Jurkat, Clone E6-1 (cell line): ENCODE results near the gene ALKBH2.

Experiments used
- DNase-seq: peaks from one replicate; pipeline ENCODE4 v3.0.0-alpha.2; 2011; ENCODE audit warnings: low read depth, low spot score
- H3K4me3 ChIP-seq: 2 replicates; pipeline ENCODE4 v1.5.1; 2011; ENCODE audit warnings: mild to moderate bottlenecking, low read length, control low read depth, moderate library complexity

ALKBH2 gene

GRCh38 chr12:109115758-109116610 is 22.7 kb upstream of the ALKBH2 start, which contains the start of gene ACACB:
Gene ACACB, plus strand, starts transcription at chr12:109116587. Its CDS starts 22,819 bp downstream, at chr12:109139406.
- no peak within 1 kb of the TSS for H3K4me3 ChIP-seq
- peak; percentile 68 for DNase-seq

GRCh38 chr12:109115404-109115757 is 22.1 kb upstream of the ALKBH2 start:
- DNase-seq, result no peak
- H3K4me3 ChIP-seq, result no peak overlapping the region

GRCh38 chr12:109114644-109115043 is 21.4 kb upstream of the ALKBH2 start:
- no peak for DNase-seq
- no peak overlapping the region for H3K4me3 ChIP-seq

- H3K4me3 ChIP-seq, result no peak overlapping the region
- no peak for DNase-seq
Measured at GRCh38 chr12:109113661-109114321, 20.5 kb upstream of the ALKBH2 start.

GRCh38 chr12:109112720-109113465 is 19.6 kb upstream of the ALKBH2 start:
- no peak for DNase-seq
- no peak overlapping the region for H3K4me3 ChIP-seq

GRCh38 chr12:109110988-109111495 is 17.8 kb upstream of the ALKBH2 start:
- DNase-seq, result no peak
- H3K4me3 ChIP-seq, result no peak overlapping the region

GRCh38 chr12:109109746-109110350 is 16.6 kb upstream of the ALKBH2 start:
- DNase-seq, result no peak
- no peak overlapping the region for H3K4me3 ChIP-seq

GRCh38 chr12:109105176-109105575 is 11.9 kb upstream of the ALKBH2 start:
- no peak for DNase-seq
- no peak overlapping the region for H3K4me3 ChIP-seq

- H3K4me3 ChIP-seq, result no peak overlapping the region
Measured at GRCh38 chr12:109102491-109102890, 9.2 kb upstream of the ALKBH2 start.

GRCh38 chr12:109100741-109101140 is 7.5 kb upstream of the ALKBH2 start:
- H3K4me3 ChIP-seq, result no peak overlapping the region
- no peak for DNase-seq

More at GRCh38 chr12:109102491-109102890, 9.2 kb upstream of the ALKBH2 start:
- no peak for DNase-seq

GRCh38 chr12:109099431-109100020 is 6.3 kb upstream of the ALKBH2 start:
- peak overlapping the region; percentile 77; the same call in 1 of the 2 replicates for H3K4me3 ChIP-seq

GRCh38 chr12:109098651-109099050 is 5.4 kb upstream of the ALKBH2 start:
- peak overlapping the region; percentile 77 for H3K4me3 ChIP-seq
- DNase-seq, result no peak

More at GRCh38 chr12:109099431-109100020, 6.3 kb upstream of the ALKBH2 start:
- DNase-seq, result peak; percentile 54

GRCh38 chr12:109098183-109098604 is 4.9 kb upstream of the ALKBH2 start:
- H3K4me3 ChIP-seq, result peak overlapping the region; percentile 77
- no peak for DNase-seq

- H3K4me3 ChIP-seq, result peak within 1 kb of the TSS; percentile 77
- DNase-seq, result peak; percentile 91
Measured at GRCh38 chr12:109097435-109098182, 4.3 kb upstream of the ALKBH2 start, which contains the start of gene UNG. Gene UNG, plus strand, starts transcription at chr12:109097597. Its CDS starts 83 bp downstream, at chr12:109097680.

GRCh38 chr12:109097140-109097434 is 3.8 kb upstream of the ALKBH2 start:
- no peak for DNase-seq
- peak overlapping the region; percentile 77 for H3K4me3 ChIP-seq

GRCh38 chr12:109092497-109093021 is 713 bp downstream of the ALKBH2 start:
- peak overlapping the region; percentile 82 for H3K4me3 ChIP-seq
- DNase-seq, result no peak

- DNase-seq, result no peak
- no peak overlapping the region for H3K4me3 ChIP-seq
Measured at GRCh38 chr12:109089683-109090082, 3.6 kb downstream of the ALKBH2 start.

- H3K4me3 ChIP-seq, result no peak overlapping the region
- DNase-seq, result no peak
Measured at GRCh38 chr12:109088818-109089217, 4.5 kb downstream of the ALKBH2 start.
